RWPE1 (cell line): ENCODE data around the gene AK6.
A peak's percentile ranks its signal among the peaks of the same experiment; 100 is the strongest.
"Not testable (repeated sequence)": the region's sequence is repeated elsewhere in the genome, so short reads cannot be mapped to it uniquely, and the experiment has no call there.

Source experiments
- CTCF ChIA-PET: fragments of 350-600 bp; sonication (Branson Sonifier 250); formaldehyde crosslinking; extraction: SDS; loops from one replicate; lab custom pipeline; 2021; lab: Yijun Ruan, JAX
- POLR2A ChIA-PET: fragments of 400-600 bp; formaldehyde crosslinking; extraction: SDS; loops from one replicate; lab custom pipeline; 2020; ENCODE audit warnings: antibody characterized with exemption; ENCODE audit not compliant: low non-redundant PET; lab: Yijun Ruan, JAX
- DNase-seq: peaks from one replicate; pipeline ENCODE4 v3.0.0; 2012; ENCODE audit warnings: low spot score
- H3K27ac ChIP-seq: fragments of 450-650 bp; 2 replicates; pipeline ENCODE4 v1.5.1; 2017
- CTCF ChIP-seq: fragments of 450-650 bp; conservative IDR thresholded peaks from 2 replicates; pipeline ENCODE4 v1.5.1; 2017; ENCODE audit warnings: low read depth, mild to moderate bottlenecking

Gene AK6

GRCh38 chr5:69341520-69342161 is 27.7 kb downstream of the AK6 start:
- CTCF ChIA-PET: no interaction called here
- DNase-seq: no peak
- POLR2A ChIA-PET: no interaction called here
- TF ChIP-seq CTCF: no peak
- no peak overlapping the region for H3K27ac ChIP-seq

GRCh38 chr5:69335341-69335935 is 33.9 kb downstream of the AK6 start:
- H3K27ac ChIP-seq: no peak overlapping the region
- TF ChIP-seq CTCF: no peak
- POLR2A ChIA-PET: no interaction called here
- CTCF ChIA-PET: interaction anchor here (0.6 to 2.2 kb wide), 8 partner anchors 10 to 307 kb away, joined by 3 to 8 read pairs (median 5); partner anchors contain the start of gene SLC30A5
- DNase-seq: no peak

GRCh38 chr5:69334793-69335268 is 34.5 kb downstream of the AK6 start:
- CTCF ChIA-PET: interaction anchor here (0.6 to 2.2 kb wide), 13 partner anchors 8 to 306 kb away, joined by 3 to 8 read pairs (median 4); partner anchors contain the start of gene SLC30A5
- POLR2A ChIA-PET: no interaction called here
- peak overlapping the region; percentile 16; the same call in 1 of the 2 replicates for H3K27ac ChIP-seq
- DNase-seq: peak; percentile 81
- TF ChIP-seq CTCF: peak; percentile 88

GRCh38 chr5:69333668-69334315 is 35.5 kb downstream of the AK6 start:
- peak overlapping the region; percentile 72 for H3K27ac ChIP-seq
- DNase-seq, POLR2A ChIA-PET: not testable (repeated sequence)
- CTCF ChIA-PET: interaction anchor here (0.6 to 1.4 kb wide), 2 partner anchors 12 to 180 kb away, joined by 3 to 6 read pairs; no protein-coding TSS in a partner anchor

GRCh38 chr5:69331528-69332445 is 37.5 kb downstream of the AK6 start:
- TF ChIP-seq CTCF: no peak
- ChIA-PET POLR2A (interaction anchor here (0.6 kb wide), 1 partner anchor 115 kb away, joined by 3 read pairs; no protein-coding TSS in a partner anchor), CTCF (interaction anchor here (0.8 kb wide), 1 partner anchor 239 kb away, joined by 4 read pairs; no protein-coding TSS in a partner anchor)
- H3K27ac ChIP-seq: peak overlapping the region; percentile 72
- no peak for DNase-seq

- H3K27ac ChIP-seq: no peak overlapping the region
- CTCF ChIA-PET: interaction anchor here (0.6 kb wide), 1 partner anchor 13 kb away, joined by 3 read pairs; no protein-coding TSS in a partner anchor
- DNase-seq: no peak
- TF ChIP-seq CTCF: no peak
- POLR2A ChIA-PET: no interaction called here
Observed at GRCh38 chr5:69329905-69330489, 39.3 kb downstream of the AK6 start.
